MM.1S (cell line): ENCODE measurements around the gene PIGZ.

Experiments
- EZH2 ChIP-seq: fragments of 300-600 bp; sonication (generic); optimal IDR thresholded peaks from 2 replicates; pipeline ENCODE3; 2017; ENCODE audit warnings: low read depth, mild to moderate bottlenecking, antibody characterized with exemption, low read length, mixed read lengths
- TF ChIP-seq, protein P1 (sequence below): fragments of 300-600 bp; sonication (generic); IDR thresholded peaks from 2 replicates; pipeline ENCODE4 v1.5.1; 2016; ENCODE audit warnings: antibody characterized with exemption, low read length, mixed read lengths

- TF ChIP-seq, protein P1, sequence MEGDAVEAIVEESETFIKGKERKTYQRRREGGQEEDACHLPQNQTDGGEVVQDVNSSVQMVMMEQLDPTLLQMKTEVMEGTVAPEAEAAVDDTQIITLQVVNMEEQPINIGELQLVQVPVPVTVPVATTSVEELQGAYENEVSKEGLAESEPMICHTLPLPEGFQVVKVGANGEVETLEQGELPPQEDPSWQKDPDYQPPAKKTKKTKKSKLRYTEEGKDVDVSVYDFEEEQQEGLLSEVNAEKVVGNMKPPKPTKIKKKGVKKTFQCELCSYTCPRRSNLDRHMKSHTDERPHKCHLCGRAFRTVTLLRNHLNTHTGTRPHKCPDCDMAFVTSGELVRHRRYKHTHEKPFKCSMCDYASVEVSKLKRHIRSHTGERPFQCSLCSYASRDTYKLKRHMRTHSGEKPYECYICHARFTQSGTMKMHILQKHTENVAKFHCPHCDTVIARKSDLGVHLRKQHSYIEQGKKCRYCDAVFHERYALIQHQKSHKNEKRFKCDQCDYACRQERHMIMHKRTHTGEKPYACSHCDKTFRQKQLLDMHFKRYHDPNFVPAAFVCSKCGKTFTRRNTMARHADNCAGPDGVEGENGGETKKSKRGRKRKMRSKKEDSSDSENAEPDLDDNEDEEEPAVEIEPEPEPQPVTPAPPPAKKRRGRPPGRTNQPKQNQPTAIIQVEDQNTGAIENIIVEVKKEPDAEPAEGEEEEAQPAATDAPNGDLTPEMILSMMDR: no peak
- TF ChIP-seq EZH2: no peak
Observed at GRCh38 chr3:196932600-196932999, 36.0 kb downstream of the PIGZ start.
